Ovary (tissue), 3 donors: ENCODE measurements around the gene JARID2.

Experiments used
- POLR2A ChIP-seq: fragments of 450-650 bp; IDR thresholded peaks from one replicate; pipeline ENCODE4 v1.6.1; 2017; ENCODE audit warnings: antibody characterized with exemption, mild to moderate bottlenecking, moderate library complexity
- TF ChIP-seq, protein P1 (sequence below), 3 donors: fragments of 450-650 bp in 2 of 3; fragments of 200-600 bp in 1 of 3; IDR thresholded peaks; one replicate each; pipeline versions ENCODE4 v1.5.1 to v1.8.0; 2016 to 2022; ENCODE audit warnings: antibody characterized with exemption in 3 of 3, mild to moderate bottlenecking in 1 of 3
- donor health status: DM: no; HTN: no; CAD: no.

DNA sequence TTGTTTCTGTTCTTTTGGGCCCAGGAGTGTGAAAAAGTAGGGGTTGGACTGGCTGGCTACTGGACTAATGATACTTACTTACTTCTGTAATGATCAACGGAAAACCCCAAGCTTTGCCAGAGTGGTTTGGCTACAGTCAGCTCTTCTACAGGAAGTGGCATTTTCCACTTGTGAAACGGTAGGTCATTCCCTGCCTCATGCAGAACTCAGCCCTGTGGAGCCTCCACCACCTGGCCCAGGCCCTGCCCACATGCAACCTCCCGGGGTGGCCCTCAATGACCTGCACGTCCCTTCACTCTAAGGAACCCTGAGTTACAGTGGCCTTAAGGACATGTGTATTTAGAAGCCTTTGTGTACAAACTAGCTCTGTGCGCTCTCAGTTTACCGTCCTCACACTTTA lies 276.6 kb downstream of the JARID2 start:
- TF ChIP-seq, protein P1, sequence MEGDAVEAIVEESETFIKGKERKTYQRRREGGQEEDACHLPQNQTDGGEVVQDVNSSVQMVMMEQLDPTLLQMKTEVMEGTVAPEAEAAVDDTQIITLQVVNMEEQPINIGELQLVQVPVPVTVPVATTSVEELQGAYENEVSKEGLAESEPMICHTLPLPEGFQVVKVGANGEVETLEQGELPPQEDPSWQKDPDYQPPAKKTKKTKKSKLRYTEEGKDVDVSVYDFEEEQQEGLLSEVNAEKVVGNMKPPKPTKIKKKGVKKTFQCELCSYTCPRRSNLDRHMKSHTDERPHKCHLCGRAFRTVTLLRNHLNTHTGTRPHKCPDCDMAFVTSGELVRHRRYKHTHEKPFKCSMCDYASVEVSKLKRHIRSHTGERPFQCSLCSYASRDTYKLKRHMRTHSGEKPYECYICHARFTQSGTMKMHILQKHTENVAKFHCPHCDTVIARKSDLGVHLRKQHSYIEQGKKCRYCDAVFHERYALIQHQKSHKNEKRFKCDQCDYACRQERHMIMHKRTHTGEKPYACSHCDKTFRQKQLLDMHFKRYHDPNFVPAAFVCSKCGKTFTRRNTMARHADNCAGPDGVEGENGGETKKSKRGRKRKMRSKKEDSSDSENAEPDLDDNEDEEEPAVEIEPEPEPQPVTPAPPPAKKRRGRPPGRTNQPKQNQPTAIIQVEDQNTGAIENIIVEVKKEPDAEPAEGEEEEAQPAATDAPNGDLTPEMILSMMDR (IDR thresholded peaks at IDR 0.05) = no peak
- no peak for TF ChIP-seq POLR2A
